Mesendoderm (in vitro differentiated cells): Measurements from ENCODE around the gene HPN.
A peak's percentile ranks its signal among the peaks of the same experiment; 100 is the strongest.
"Not testable (repeated sequence)": the region's sequence is repeated elsewhere in the genome, so short reads cannot be mapped to it uniquely, and the experiment has no call there.

Experiments used
- DNase-seq: peaks from one replicate; pipeline ENCODE4 v3.0.0; 2013
- H2AK5ac ChIP-seq: 2 replicates; pipeline ENCODE4 v1.6.1; 2013; ENCODE audit warnings: low read length, inconsistent platforms
- H2BK120ac ChIP-seq: 2 replicates; pipeline ENCODE4 v1.6.1; 2013; ENCODE audit warnings: low read depth, mild to moderate bottlenecking, low read length, moderate library complexity, mixed read lengths
- H2BK15ac ChIP-seq: replicated peaks from 2 replicates; pipeline ENCODE4 v1.6.1; 2013; ENCODE audit warnings: low read depth, mild to moderate bottlenecking, moderate library complexity
- H2BK5ac ChIP-seq: 2 replicates; pipeline ENCODE4 v1.6.1; 2013; ENCODE audit warnings: low read length, inconsistent platforms
- H3K18ac ChIP-seq: 2 replicates; pipeline ENCODE4 v1.6.1; 2013; ENCODE audit warnings: mild to moderate bottlenecking, low read length, mixed read lengths
- H3K23ac ChIP-seq: one replicate; pipeline ENCODE4 v1.6.1; 2013; ENCODE audit warnings: low read length
- H3K27ac ChIP-seq: 2 replicates; pipeline ENCODE4 v1.5.1; 2013; ENCODE audit warnings: low read depth, mild to moderate bottlenecking, inconsistent platforms, low read length, moderate library complexity
- H3K27me3 ChIP-seq: 2 replicates; pipeline ENCODE4 v1.6.1; 2013; ENCODE audit warnings: low read length, control low read depth, mild to moderate bottlenecking, inconsistent platforms; ENCODE audit not compliant: insufficient read depth, poor library complexity
- H3K36me3 ChIP-seq: 2 replicates; pipeline ENCODE4 v1.6.1; 2013; ENCODE audit warnings: low read length, inconsistent platforms; ENCODE audit not compliant: control insufficient read depth, insufficient read depth
- H3K4ac ChIP-seq: one replicate; pipeline ENCODE4 v1.6.1; 2013; ENCODE audit warnings: low read depth, mild to moderate bottlenecking, low read length, moderate library complexity
- H3K4me1 ChIP-seq: 2 replicates; pipeline ENCODE4 v1.6.1; 2013; ENCODE audit warnings: low read depth, low read length, inconsistent platforms; ENCODE audit not compliant: control insufficient read depth
- H3K4me2 ChIP-seq: 2 replicates; pipeline ENCODE4 v1.6.1; 2013; ENCODE audit warnings: low read length
- H3K4me3 ChIP-seq: 2 replicates; pipeline ENCODE4 v1.5.1; 2013; ENCODE audit warnings: mild to moderate bottlenecking, low read length
- H3K56ac ChIP-seq: one replicate; pipeline ENCODE4 v1.6.1; 2013; ENCODE audit warnings: low read length
- H3K79me1 ChIP-seq: 2 replicates; pipeline ENCODE4 v1.6.1; 2013; ENCODE audit warnings: low read length, inconsistent platforms
- H3K79me2 ChIP-seq: 2 replicates; pipeline ENCODE4 v1.6.1; 2013; ENCODE audit warnings: mild to moderate bottlenecking, low read length; ENCODE audit not compliant: control insufficient read depth, insufficient read depth
- H3K9ac ChIP-seq: 2 replicates; pipeline ENCODE4 v1.6.1; 2013; ENCODE audit warnings: low read length, inconsistent platforms
- H4K5ac ChIP-seq: one replicate; pipeline ENCODE4 v1.6.1; 2013; ENCODE audit warnings: low read length
- H4K8ac ChIP-seq: one replicate; pipeline ENCODE4 v1.6.1; 2013; ENCODE audit warnings: low read depth, mild to moderate bottlenecking, control low read depth, low read length, moderate library complexity
- WGBS: extraction: QIAGEN DNeasy Blood & Tissue Kit; methylation state at CpG from one replicate; pipeline ENCODE4 v1.1.7; 2013; ENCODE audit warnings: low lambda C conversion rate, missing lambda C conversion rate; ENCODE audit not compliant: insufficient coverage; ENCODE audit errors: extremely low coverage; 5-methylcytosine and 5-hydroxymethylcytosine counted together

Gene HPN

DNA sequence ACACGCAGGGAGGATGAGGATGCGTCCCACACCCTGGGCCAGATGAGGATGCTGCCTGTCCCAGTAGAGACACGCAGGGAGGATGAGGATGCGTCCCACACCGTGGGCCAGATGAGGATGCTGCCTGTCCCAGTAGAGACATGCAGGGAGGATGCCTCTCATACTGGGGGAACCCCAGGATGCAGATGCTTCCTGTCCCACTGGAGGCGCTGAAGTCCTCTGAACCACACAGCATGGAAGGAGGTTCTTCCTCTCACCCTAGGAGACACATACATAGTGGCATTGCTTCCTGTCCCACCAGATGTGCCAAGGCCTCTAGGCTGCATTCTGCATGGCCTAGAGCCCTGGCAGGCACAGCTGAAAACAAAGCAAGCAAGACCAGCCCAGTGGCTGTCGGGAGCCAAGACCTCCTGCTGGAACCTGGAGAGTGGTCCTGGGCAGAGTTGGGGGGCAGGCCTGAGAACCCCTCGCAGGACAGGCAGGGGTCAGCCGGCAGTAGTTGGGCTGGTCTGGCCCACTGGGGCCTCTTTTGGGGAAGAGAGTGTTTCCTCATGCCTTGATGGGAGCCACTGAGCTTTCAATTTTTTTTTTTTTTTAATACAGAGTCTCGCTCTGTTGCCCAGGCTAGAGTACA lies 4.3 kb downstream of the HPN start:
- H4K5ac ChIP-seq = no peak overlapping the region
- H3K27ac ChIP-seq = no peak overlapping the region
- H2BK15ac ChIP-seq = no peak overlapping the region
- no CpG with 5 or more reads among the region's 10 CpGs for WGBS
- peak; percentile 80 for DNase-seq
- no peak overlapping the region for H2AK5ac ChIP-seq
- H4K8ac ChIP-seq = no peak overlapping the region
- peaks cover 5% of the 10 kb centered on the region for H3K4me1 ChIP-seq
- no peak overlapping the region for H2BK120ac ChIP-seq
- no peak overlapping the region for H3K4me3 ChIP-seq
- H3K4ac ChIP-seq = no peak overlapping the region
- no peaks in the 10 kb centered on the region for H3K36me3 ChIP-seq
- no peak overlapping the region for H3K56ac ChIP-seq
- no peak overlapping the region for H3K23ac ChIP-seq
- no peak overlapping the region for H3K9ac ChIP-seq
- H3K79me1 ChIP-seq = peaks cover 4% of the 10 kb centered on the region
- H3K4me2 ChIP-seq = no peak overlapping the region
- no peaks in the 10 kb centered on the region for H3K27me3 ChIP-seq
- H3K18ac ChIP-seq = no peak overlapping the region
- H3K79me2 ChIP-seq = no peaks in the 10 kb centered on the region
- H2BK5ac ChIP-seq = no peak overlapping the region

DNA sequence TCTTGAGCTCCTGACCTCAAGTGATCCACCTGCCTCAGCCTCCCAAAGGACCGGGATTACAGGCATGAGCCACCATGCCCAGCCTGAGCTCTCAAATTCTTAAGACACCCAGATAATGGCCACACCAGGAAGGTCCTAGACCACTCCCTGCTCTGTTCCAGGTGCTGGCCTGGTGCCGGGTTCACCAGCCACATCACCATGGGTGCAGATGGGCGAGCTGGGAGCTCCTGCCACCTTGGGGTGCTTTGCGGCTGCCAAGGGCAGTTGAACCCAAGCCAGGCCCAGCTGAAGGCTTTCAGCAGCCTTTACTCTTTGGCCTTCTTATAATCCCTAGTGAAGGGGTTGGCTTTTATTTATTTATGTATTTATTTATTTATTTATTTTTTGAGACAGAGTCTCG lies 4.9 kb downstream of the HPN start:
- H3K79me1 ChIP-seq = peaks cover 4% of the 10 kb centered on the region
- H3K18ac ChIP-seq = no peak overlapping the region
- H3K27me3 ChIP-seq = no peaks in the 10 kb centered on the region
- H2AK5ac ChIP-seq = no peak overlapping the region
- DNase-seq = no peak
- no peaks in the 10 kb centered on the region for H3K79me2 ChIP-seq
- H3K4ac ChIP-seq = no peak overlapping the region
- no peak overlapping the region for H2BK5ac ChIP-seq
- H2BK120ac ChIP-seq = no peak overlapping the region
- H3K9ac ChIP-seq = no peak overlapping the region
- no peak overlapping the region for H2BK15ac ChIP-seq
- no peak overlapping the region for H3K27ac ChIP-seq
- no peak overlapping the region for H3K23ac ChIP-seq
- H3K4me2 ChIP-seq = no peak overlapping the region
- H4K8ac ChIP-seq = no peak overlapping the region
- no peak overlapping the region for H3K4me3 ChIP-seq
- no CpG with 5 or more reads among the region's 5 CpGs for WGBS
- no peak overlapping the region for H4K5ac ChIP-seq
- no peaks in the 10 kb centered on the region for H3K36me3 ChIP-seq
- no peak overlapping the region for H3K56ac ChIP-seq
- peaks cover 4% of the 10 kb centered on the region for H3K4me1 ChIP-seq

DNA sequence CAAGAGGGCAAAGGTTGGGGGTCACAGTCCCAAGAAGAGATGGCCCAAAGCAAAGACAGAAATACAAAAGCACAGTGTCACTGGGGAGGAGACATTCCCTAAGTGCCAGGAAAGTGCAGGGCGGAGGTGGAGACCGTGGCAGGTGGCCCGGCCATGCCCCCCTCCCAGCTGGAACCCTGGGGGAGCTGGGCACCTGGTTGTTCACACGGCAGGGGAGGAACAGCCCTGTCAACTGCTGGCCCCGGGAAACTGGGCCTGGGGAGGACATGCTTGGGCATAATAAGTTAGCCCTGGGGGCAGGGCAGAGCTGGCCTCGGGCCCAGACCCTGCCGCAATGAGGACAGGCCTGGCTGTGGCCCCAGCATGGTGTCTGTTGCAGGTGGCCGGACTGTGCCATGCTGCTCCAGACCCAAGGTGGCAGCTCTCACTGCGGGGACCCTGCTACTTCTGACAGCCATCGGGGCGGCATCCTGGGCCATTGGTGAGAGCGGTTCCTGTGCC lies 7.4 kb downstream of the HPN start:
- Histone ChIP-seq H2BK120ac (no peak overlapping the region), H2BK5ac (no peak overlapping the region), H3K4ac (no peak overlapping the region), H4K8ac (no peak overlapping the region), H3K9ac (no peak overlapping the region), H2AK5ac (no peak overlapping the region), H4K5ac (no peak overlapping the region), H3K79me1 (peaks cover 4% of the 10 kb centered on the region), H3K36me3 (no peaks in the 10 kb centered on the region), H3K56ac (no peak overlapping the region), H3K27ac (no peak overlapping the region), H3K4me1 (no peaks in the 10 kb centered on the region), H3K18ac (no peak overlapping the region), H3K79me2 (no peaks in the 10 kb centered on the region), H2BK15ac (no peak overlapping the region), H3K4me3 (no peak overlapping the region), H3K27me3 (no peaks in the 10 kb centered on the region), H3K4me2 (no peak overlapping the region), H3K23ac (no peak overlapping the region)
- DNase-seq = no peak
- no CpG with 5 or more reads among the region's 12 CpGs for WGBS

DNA sequence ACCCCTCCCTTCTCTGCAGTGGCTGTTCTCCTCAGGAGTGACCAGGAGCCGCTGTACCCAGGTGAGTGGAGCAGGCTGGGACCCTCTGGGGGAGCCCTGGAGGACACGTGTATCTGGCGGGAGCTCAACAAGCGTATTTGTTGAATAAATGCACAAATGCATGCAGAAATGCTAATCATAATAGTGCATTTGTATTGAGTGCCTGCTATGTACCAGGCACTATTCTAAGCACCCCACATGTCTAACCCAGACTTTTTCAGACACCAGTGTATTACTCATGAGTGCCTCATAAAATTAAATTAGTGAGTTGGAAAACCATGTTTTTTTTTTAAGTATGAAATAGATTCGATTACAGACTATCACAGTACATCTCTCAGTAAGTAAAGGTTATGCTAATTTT lies 7.9 kb downstream of the HPN start:
- no CpG with 5 or more reads among the region's 5 CpGs for WGBS
- no peak overlapping the region for H3K4me3 ChIP-seq
- H4K8ac ChIP-seq = no peak overlapping the region
- no peak overlapping the region for H3K4ac ChIP-seq
- H3K56ac ChIP-seq = no peak overlapping the region
- no peak overlapping the region for H3K9ac ChIP-seq
- H3K36me3 ChIP-seq = no peaks in the 10 kb centered on the region
- no peak overlapping the region for H3K4me2 ChIP-seq
- H4K5ac ChIP-seq = no peak overlapping the region
- no peaks in the 10 kb centered on the region for H3K27me3 ChIP-seq
- H2BK15ac ChIP-seq = no peak overlapping the region
- no peak overlapping the region for H3K27ac ChIP-seq
- peaks cover 2% of the 10 kb centered on the region for H3K79me1 ChIP-seq
- H3K23ac ChIP-seq = no peak overlapping the region
- DNase-seq = no peak
- H3K18ac ChIP-seq = no peak overlapping the region
- H2BK5ac ChIP-seq = no peak overlapping the region
- H2AK5ac ChIP-seq = no peak overlapping the region
- no peaks in the 10 kb centered on the region for H3K79me2 ChIP-seq
- no peak overlapping the region for H2BK120ac ChIP-seq
- no peaks in the 10 kb centered on the region for H3K4me1 ChIP-seq

DNA sequence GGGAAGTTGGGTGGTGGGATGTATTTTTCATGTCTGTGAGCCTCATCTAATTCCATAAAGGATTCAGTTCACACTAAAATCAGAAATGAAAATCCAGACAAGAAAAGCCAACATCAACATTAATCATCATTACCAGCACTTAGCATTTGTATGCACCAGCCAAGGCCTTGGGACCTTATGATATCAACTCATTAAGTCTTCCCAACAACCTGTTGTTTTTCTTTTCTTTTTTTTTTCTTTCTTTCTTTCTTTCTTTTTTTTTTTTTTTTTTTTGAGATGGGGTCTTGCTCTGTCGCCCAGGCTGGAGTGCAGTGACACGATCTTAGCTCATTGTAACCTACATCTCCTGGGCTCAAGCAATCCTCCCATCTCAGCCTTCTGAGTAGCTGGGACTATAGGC lies 9.1 kb downstream of the HPN start:
- H2BK120ac ChIP-seq, H4K5ac ChIP-seq, H3K9ac ChIP-seq, H3K4me2 ChIP-seq, H3K4ac ChIP-seq, H3K36me3 ChIP-seq, H3K27ac ChIP-seq, H2AK5ac ChIP-seq, H2BK5ac ChIP-seq, H3K4me3 ChIP-seq, H3K4me1 ChIP-seq, H3K79me2 ChIP-seq, H2BK15ac ChIP-seq, H3K23ac ChIP-seq, DNase-seq, H3K27me3 ChIP-seq, H3K79me1 ChIP-seq, H3K56ac ChIP-seq, H3K18ac ChIP-seq, H4K8ac ChIP-seq: not testable (repeated sequence)
- no CpG with 5 or more reads among the region's 2 CpGs for WGBS

DNA sequence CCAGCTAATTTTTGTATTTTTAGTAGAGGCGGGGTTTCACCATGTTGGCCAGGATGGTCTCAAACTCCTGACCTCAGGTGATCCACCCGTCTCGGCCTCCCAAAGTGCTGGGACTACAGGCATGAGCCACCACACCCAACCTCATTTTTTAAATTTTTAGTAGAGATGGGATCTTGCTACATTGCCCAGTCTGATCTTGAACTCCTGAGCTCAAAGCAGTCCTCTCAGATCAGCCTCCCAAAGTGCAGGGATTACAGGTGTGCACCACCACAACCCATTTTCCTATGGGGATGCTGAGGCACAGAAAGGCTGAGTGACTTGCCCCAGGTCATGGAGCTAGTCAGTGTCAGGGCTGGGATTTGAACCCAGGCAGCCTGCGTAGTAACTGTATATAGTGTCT lies 9.7 kb downstream of the HPN start:
- H4K5ac ChIP-seq, H3K79me2 ChIP-seq, DNase-seq, H3K23ac ChIP-seq, H3K9ac ChIP-seq, H2BK120ac ChIP-seq, H3K27ac ChIP-seq, H3K4me2 ChIP-seq, H3K18ac ChIP-seq, H3K4me3 ChIP-seq, H3K4me1 ChIP-seq, H3K56ac ChIP-seq, H3K36me3 ChIP-seq, H3K79me1 ChIP-seq, H2BK15ac ChIP-seq, H3K4ac ChIP-seq, H3K27me3 ChIP-seq, H2AK5ac ChIP-seq, H2BK5ac ChIP-seq, H4K8ac ChIP-seq: not testable (repeated sequence)
- WGBS = no CpG with 5 or more reads among the region's 4 CpGs
